Esophagus squamous epithelium (tissue), 5 donors: Measurements from ENCODE around the gene MICALL2. TPM values are rescaled to one million over a fixed set of nuclear protein-coding genes. Genes with fewer than 3 reads are reported as not detected.

ENCODE experiments used
- DNase-seq: peaks from one replicate; lab custom pipeline; 2025; lab: John Stamatoyannopoulos, UW
- H3K27ac ChIP-seq, 4 donors: fragments of 200-600 bp; sonication (generic); one replicate each; pipeline ENCODE4 v1.5.1; 2016 to 2019; ENCODE audit warnings: mild to moderate bottlenecking in 1 of 4
- H3K27me3 ChIP-seq, 4 donors: fragments of 200-600 bp; sonication (generic); 1 replicate in 3 of 4; 2 replicates in 1 of 4; pipeline versions ENCODE4 v1.5.1 to v1.6.0; 2017 to 2021; ENCODE audit warnings: antibody characterized with exemption in 1 of 4
- H3K36me3 ChIP-seq, 3 donors: fragments of 200-600 bp; sonication (generic); one replicate each; pipeline ENCODE4 v1.5.1; 2016 to 2019
- H3K4me1 ChIP-seq, 3 donors: fragments of 200-600 bp; sonication (generic); one replicate each; pipeline ENCODE4 v1.5.1; 2017 to 2019
- H3K4me3 ChIP-seq, 4 donors: fragments of 200-600 bp; sonication (generic); 1 replicate in 3 of 4; 2 replicates in 1 of 4; pipeline ENCODE4 v1.5.1; 2016 to 2019; ENCODE audit warnings: mild to moderate bottlenecking in 2 of 4, moderate library complexity in 1 of 4
- H3K9me3 ChIP-seq, 3 donors: fragments of 200-600 bp; sonication (generic); one replicate each; pipeline ENCODE4 v1.5.1; 2016 to 2019
- CTCF ChIP-seq, 6 experiments: fragments of 450-650 bp in 4 of 6; fragments of 200-600 bp in 2 of 6; sonication (generic) in 2 of 6; IDR thresholded peaks; one replicate each; pipeline ENCODE4 v1.5.1; 2016 to 2019; ENCODE audit warnings: antibody characterized with exemption in 6 of 6, mild to moderate bottlenecking in 4 of 6, moderate library complexity in 4 of 6
- POLR2A ChIP-seq, 4 donors: fragments of 450-650 bp; IDR thresholded peaks; one replicate each; pipeline ENCODE4 v1.6.1; 2017; ENCODE audit warnings: antibody characterized with exemption in 4 of 4, mild to moderate bottlenecking in 4 of 4, moderate library complexity in 3 of 4
- WGBS, 2 donors: methylation state at CpG; one replicate each; pipeline ENCODE4 v1.1.5; 2018; 5-methylcytosine and 5-hydroxymethylcytosine counted together
- intact Hi-C: fragments of 100-400 bp; cut with DNase I; formaldehyde crosslinking; loops from one replicate; pipeline ENCODE4 v1.15.0; 2022
- total RNA-seq, 4 donors: library from RNA; depleted of rRNA; stranded (reverse); fragments of >200 nt; gene quantifications; one replicate each; pipeline ENCODE4 v1.1.0, GENCODE V29; 2016
- donor health status: DM: yes; HTN: yes; CAD: no.

Gene MICALL2
- total RNA-seq, 4 donors from 2014 or later = 14.1 to 17.5 (median 16.5) TPM

- no peak for DNase-seq
- WGBS, 2 donors = 0 to 38% methylated on average over 1 to 4 of the region's 4 CpGs
- Histone ChIP-seq H3K4me3 (no peak overlapping the region), H3K9me3 (peaks cover 0 to 8% (median 7%) of the 10 kb centered on the region in 3 donors), H3K27ac (no peak overlapping the region), H3K27me3 (peaks cover 0 to 100% (median 25%) of the 10 kb centered on the region in 4 donors), H3K36me3 (no peaks in the 10 kb centered on the region), H3K4me1 (peaks cover 0 to 6% (median 0%) of the 10 kb centered on the region in 3 donors)
- intact Hi-C loops = no loop called here
- no peak for TF ChIP-seq CTCF (IDR thresholded peaks at IDR 0.05)
- no peak for TF ChIP-seq POLR2A (IDR thresholded peaks at IDR 0.05)
These were observed 54.8 kb downstream of the MICALL2 start for GRCh38 chr7:1404460-1404809.

GRCh38 chr7:1403638-1404459 lies 55.4 kb downstream of the MICALL2 start:
- TF ChIP-seq CTCF (IDR thresholded peaks at IDR 0.05) (no peak), POLR2A (IDR thresholded peaks at IDR 0.05) (no peak)
- Histone ChIP-seq H3K27me3 (peaks cover 0 to 100% (median 24%) of the 10 kb centered on the region in 4 donors), H3K27ac (no peak overlapping the region), H3K4me1 (peaks cover 0 to 6% (median 0%) of the 10 kb centered on the region in 3 donors), H3K36me3 (no peaks in the 10 kb centered on the region), H3K9me3 (peaks cover 0 to 8% (median 7%) of the 10 kb centered on the region in 3 donors), H3K4me3 (no peak overlapping the region)
- intact Hi-C loops = no loop called here
- WGBS, 2 donors = 8 to 9% methylated on average over 24 to 34 of the region's 41 CpGs
- DNase-seq = no peak

- H3K9me3 ChIP-seq = peaks cover 0 to 8% (median 7%) of the 10 kb centered on the region in 3 donors
- H3K27ac ChIP-seq = no peak overlapping the region
- peaks cover 0 to 6% (median 0%) of the 10 kb centered on the region in 3 donors for H3K4me1 ChIP-seq
- H3K36me3 ChIP-seq = no peaks in the 10 kb centered on the region
- intact Hi-C loops = no loop called here
- WGBS, 2 donors = 49 to 62% methylated on average over 3 to 7 of the region's 11 CpGs
- TF ChIP-seq CTCF (IDR thresholded peaks at IDR 0.05) = no peak
- no peak for TF ChIP-seq POLR2A (IDR thresholded peaks at IDR 0.05)
- no peak for DNase-seq
- H3K4me3 ChIP-seq = no peak overlapping the region
- peaks cover 0 to 100% (median 22%) of the 10 kb centered on the region in 4 donors for H3K27me3 ChIP-seq
These were observed 56.3 kb downstream of the MICALL2 start for GRCh38 chr7:1402791-1403637.

GRCh38 chr7:1402110-1402790 lies 57.0 kb downstream of the MICALL2 start:
- peaks cover 0 to 6% (median 0%) of the 10 kb centered on the region in 3 donors for H3K4me1 ChIP-seq
- TF ChIP-seq POLR2A (IDR thresholded peaks at IDR 0.05) (no peak), CTCF (IDR thresholded peaks at IDR 0.05) (no peak)
- 80 to 92% methylated on average over 1 to 7 of the region's 12 CpGs for WGBS, 2 donors
- peaks cover 0 to 8% (median 7%) of the 10 kb centered on the region in 3 donors for H3K9me3 ChIP-seq
- no peaks in the 10 kb centered on the region for H3K36me3 ChIP-seq
- no peak for DNase-seq
- intact Hi-C loops = no loop called here
- H3K27me3 ChIP-seq = peaks cover 0 to 100% (median 16%) of the 10 kb centered on the region in 4 donors
- no peak overlapping the region for H3K27ac ChIP-seq
- H3K4me3 ChIP-seq = no peak overlapping the region
